ENCODE results near the gene HPS1. TPM values are rescaled to one million over a fixed set of nuclear protein-coding genes. Genes with fewer than 3 reads are reported as not detected.

Gene HPS1
- total and polyA plus RNA-seq, 2 donors (not counting 3 experiments of a cell fraction or from before 2014, with no cell fraction given), result 60.7 to 67.5 TPM

GRCh38 chr10:98370831-98371820 is 75.6 kb downstream of the HPS1 start:
- Histone ChIP-seq H3K36me3 (ENCODE audit: control insufficient read depth in 2 of 2, extremely low read depth in 1 of 2, insufficient read depth in 2 of 2, low read length in 2 of 2) (no peaks in the 10 kb centered on the region), H2AFZ (ENCODE audit: low read depth, low read length) (no peak overlapping the region), H3K27me3 (ENCODE audit: control insufficient read depth in 2 of 2, insufficient read depth in 2 of 2, low read length in 2 of 2) (peaks cover 0 to 12% of the 10 kb centered on the region in 2 experiments), H3K79me2 (ENCODE audit: control insufficient read depth, insufficient read depth, low read length) (no peaks in the 10 kb centered on the region), H4K20me1 (replicated peaks; ENCODE audit: control insufficient read depth, extremely low read depth, insufficient read depth, low read length) (no peaks in the 10 kb centered on the region), H3K4me1 (ENCODE audit: control insufficient read depth, extremely low read depth, insufficient read depth, low read length) (no peaks in the 10 kb centered on the region), H3K9me1 (replicated peaks; ENCODE audit: control insufficient read depth, extremely low read depth, insufficient read depth, low read length) (no peaks in the 10 kb centered on the region), H3K27ac (ENCODE audit: insufficient read depth, low read depth, low read length) (no peak overlapping the region), H3K4me3 (replicated peaks in 1 of 3; ENCODE audit: insufficient read depth in 1 of 3, low read depth in 1 of 3, low read length in 3 of 3) (no peak overlapping the region), H3K4me2 (ENCODE audit: insufficient read depth, low read length) (no peak overlapping the region), H3K9me3 (replicated peaks; ENCODE audit: control insufficient read depth, insufficient read depth, low read length) (no peaks in the 10 kb centered on the region), H3K9ac (replicated peaks; ENCODE audit: extremely low read depth, insufficient read depth, low read length) (no peak overlapping the region)
- ChIA-PET CTCF (no interaction called here), POLR2A (no interaction called here)
- TF ChIP-seq GATA2 (IDR thresholded peaks at IDR 0.05; ENCODE audit: insufficient read depth, insufficient read length, low read depth, low read length) (no peak), MYC (IDR thresholded peaks at IDR 0.05; ENCODE audit: low read depth, low read length) (no peak), JUN (IDR thresholded peaks at IDR 0.05; ENCODE audit: borderline replicate concordance, insufficient read depth, insufficient read length, low read depth) (no peak), POLR2A (IDR thresholded peaks at IDR 0.05; ENCODE audit: low read depth, low read length) (no peak), FOS (IDR thresholded peaks at IDR 0.05; ENCODE audit: borderline replicate concordance, insufficient read depth, low read length) (no peak), EZH2 (IDR thresholded peaks at IDR 0.05; ENCODE audit: borderline replicate concordance, low read depth, low read length, severe bottlenecking) (no peak), POLR2AphosphoS5 (IDR thresholded peaks at IDR 0.05; ENCODE audit: insufficient read depth, low read depth, low read length) (no peak)
- TF ChIP-seq, protein P1, sequence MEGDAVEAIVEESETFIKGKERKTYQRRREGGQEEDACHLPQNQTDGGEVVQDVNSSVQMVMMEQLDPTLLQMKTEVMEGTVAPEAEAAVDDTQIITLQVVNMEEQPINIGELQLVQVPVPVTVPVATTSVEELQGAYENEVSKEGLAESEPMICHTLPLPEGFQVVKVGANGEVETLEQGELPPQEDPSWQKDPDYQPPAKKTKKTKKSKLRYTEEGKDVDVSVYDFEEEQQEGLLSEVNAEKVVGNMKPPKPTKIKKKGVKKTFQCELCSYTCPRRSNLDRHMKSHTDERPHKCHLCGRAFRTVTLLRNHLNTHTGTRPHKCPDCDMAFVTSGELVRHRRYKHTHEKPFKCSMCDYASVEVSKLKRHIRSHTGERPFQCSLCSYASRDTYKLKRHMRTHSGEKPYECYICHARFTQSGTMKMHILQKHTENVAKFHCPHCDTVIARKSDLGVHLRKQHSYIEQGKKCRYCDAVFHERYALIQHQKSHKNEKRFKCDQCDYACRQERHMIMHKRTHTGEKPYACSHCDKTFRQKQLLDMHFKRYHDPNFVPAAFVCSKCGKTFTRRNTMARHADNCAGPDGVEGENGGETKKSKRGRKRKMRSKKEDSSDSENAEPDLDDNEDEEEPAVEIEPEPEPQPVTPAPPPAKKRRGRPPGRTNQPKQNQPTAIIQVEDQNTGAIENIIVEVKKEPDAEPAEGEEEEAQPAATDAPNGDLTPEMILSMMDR (IDR thresholded peaks at IDR 0.05; ENCODE audit: extremely low read depth in 1 of 2, insufficient read depth in 1 of 2, low read depth in 1 of 2, low read length in 2 of 2), result no peak
- TF ChIP-seq, protein P2, sequence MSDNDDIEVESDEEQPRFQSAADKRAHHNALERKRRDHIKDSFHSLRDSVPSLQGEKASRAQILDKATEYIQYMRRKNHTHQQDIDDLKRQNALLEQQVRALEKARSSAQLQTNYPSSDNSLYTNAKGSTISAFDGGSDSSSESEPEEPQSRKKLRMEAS (IDR thresholded peaks at IDR 0.05; ENCODE audit: insufficient read depth, insufficient read length), result no peak
- FAIRE-seq (no peak), DNase-seq (ENCODE audit: low read depth, low spot score) (no peak)
- intact Hi-C loops (cut with micrococcal nuclease), result no loop called here
- dilution Hi-C loops (cut with MboI; ENCODE audit: extremely low pct_ligation_motif_present, low sequenced_read_pairs), result no loop called here
- BruUV-seq (replicated peaks), result no TSS peak

All from endothelial cell of umbilical vein (primary cell).